SK-N-MC (cell line): ENCODE measurements around the gene RTBDN.

Experiments used
- DNase-seq: peaks from one replicate; pipeline ENCODE4 v3.0.0-alpha.2; 2011; ENCODE audit warnings: low read depth, low spot score
- H3K27ac ChIP-seq: fragments of 200-600 bp; sonication (generic); 2 replicates; pipeline ENCODE4 v1.5.1; 2016; ENCODE audit warnings: mixed run types
- H3K36me3 ChIP-seq: fragments of 200-600 bp; sonication (generic); 2 replicates; pipeline ENCODE4 v1.6.1; 2017; ENCODE audit warnings: antibody characterized with exemption, low read length, mixed read lengths; ENCODE audit not compliant: insufficient read depth
- H3K4me3 ChIP-seq: fragments of 200-600 bp; sonication (generic); 2 replicates; pipeline ENCODE4 v1.5.1; 2016
- H3K9ac ChIP-seq: fragments of 200-600 bp; sonication (generic); 2 replicates; pipeline ENCODE4 v1.8.0; 2017; ENCODE audit warnings: mixed run types, mixed read lengths; ENCODE audit not compliant: insufficient read length
- H3K9me3 ChIP-seq: fragments of 200-600 bp; sonication (generic); 2 replicates; pipeline ENCODE4 v1.6.1; 2017; ENCODE audit warnings: low read depth, mild to moderate bottlenecking, antibody characterized with exemption, low read length, moderate library complexity, mixed read lengths
- EZH2 ChIP-seq: fragments of 200-600 bp; sonication (generic); IDR thresholded peaks from one replicate; pipeline ENCODE4 v1.6.1; 2017; ENCODE audit warnings: antibody characterized with exemption
- FOXP2 ChIP-seq: optimal IDR thresholded peaks from 2 replicates; pipeline ENCODE3; 2011; ENCODE audit warnings: mild to moderate bottlenecking, moderate library complexity; ENCODE audit not compliant: insufficient read depth; ENCODE audit errors: extremely low read length, control extremely low read depth
- POLR2AphosphoS5 ChIP-seq: IDR thresholded peaks from 2 replicates; pipeline ENCODE4 v1.6.1; 2012; ENCODE audit warnings: mild to moderate bottlenecking, low read depth, low read length, borderline replicate concordance

RTBDN gene

DNA sequence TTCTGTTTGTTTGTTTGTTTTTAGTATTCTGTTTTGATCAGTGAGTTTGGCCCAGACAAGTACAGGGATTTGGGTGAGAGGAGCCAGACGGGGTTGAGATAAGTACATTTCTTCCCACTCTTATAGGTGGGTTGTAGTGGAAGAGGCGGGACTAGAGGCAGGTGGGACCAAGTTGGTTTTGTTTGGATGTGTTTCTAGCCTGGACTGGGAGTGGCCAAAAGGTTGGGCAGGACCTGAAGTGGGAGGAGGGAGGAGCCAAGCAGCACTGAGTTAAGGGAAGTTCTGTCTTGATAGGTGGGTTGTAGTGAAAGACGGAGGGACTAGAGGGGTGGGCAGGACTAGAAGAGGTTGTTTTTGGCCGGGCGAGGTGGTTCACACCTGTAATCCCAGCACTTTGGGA, 37.9 kb upstream of the RTBDN start:
- Histone ChIP-seq H3K27ac (no peak overlapping the region), H3K36me3 (no peaks in the 10 kb centered on the region; the same call in 1 of the 2 replicates), H3K9ac (no peak overlapping the region), H3K9me3 (no peaks in the 10 kb centered on the region), H3K4me3 (no peak overlapping the region)
- TF ChIP-seq POLR2AphosphoS5 (no peak), EZH2 (no peak), FOXP2 (no peak)
- no peak for DNase-seq

DNA sequence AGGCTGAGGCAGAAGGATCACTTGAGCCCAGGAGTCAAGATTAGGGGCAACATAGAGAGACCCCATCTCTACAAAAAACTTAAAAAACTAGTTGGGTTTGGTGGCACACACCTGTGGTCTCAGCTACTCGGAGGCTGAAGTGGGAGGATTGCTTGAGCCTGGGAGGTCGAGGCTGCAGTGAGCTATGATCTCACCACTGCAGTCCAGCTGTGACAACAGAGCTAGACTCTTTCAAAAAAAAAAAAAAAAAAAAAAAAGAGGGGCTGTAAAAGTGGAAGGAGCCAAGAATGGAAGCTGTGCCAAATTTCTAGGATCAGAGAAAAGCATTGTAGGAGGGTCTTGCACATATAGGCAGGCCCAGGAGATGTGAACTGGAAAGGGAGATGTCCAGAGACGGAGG, 37.3 kb upstream of the RTBDN start:
- no peaks in the 10 kb centered on the region; the same call in 1 of the 2 replicates for H3K36me3 ChIP-seq
- H3K9ac ChIP-seq: no peak overlapping the region
- no peaks in the 10 kb centered on the region for H3K9me3 ChIP-seq
- H3K27ac ChIP-seq: no peak overlapping the region
- no peak overlapping the region for H3K4me3 ChIP-seq
- DNase-seq: no peak
- TF ChIP-seq FOXP2: no peak
- TF ChIP-seq POLR2AphosphoS5: no peak
- TF ChIP-seq EZH2: no peak

DNA sequence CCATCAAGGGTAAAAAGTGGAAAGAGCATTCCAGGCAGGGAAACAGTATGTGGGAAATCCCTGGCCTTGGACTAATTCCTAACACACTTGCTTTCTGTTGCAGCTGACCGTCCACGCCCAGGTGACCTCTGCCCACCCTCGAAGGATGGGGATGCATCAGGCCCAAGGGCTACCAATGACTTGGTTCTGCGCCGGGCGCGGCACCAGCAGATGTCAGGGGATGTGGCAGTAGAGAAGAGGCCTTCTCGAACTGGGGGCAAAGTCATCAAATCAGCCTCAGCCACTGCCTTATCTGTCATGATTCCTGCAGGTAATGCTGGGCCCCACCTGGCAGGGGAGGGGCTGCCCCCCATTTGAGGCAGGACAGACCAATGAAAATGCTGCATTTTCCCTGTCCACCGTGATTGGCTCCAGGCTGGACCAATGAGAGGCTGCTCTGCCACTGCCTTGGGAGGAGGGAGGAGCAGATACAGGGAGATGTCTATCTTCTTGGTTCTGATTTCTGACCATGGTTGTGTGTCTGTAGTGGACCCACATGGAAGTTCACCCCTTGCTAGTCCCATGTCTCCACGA, 34.2 kb upstream of the RTBDN start:
- no peak overlapping the region for H3K27ac ChIP-seq
- H3K36me3 ChIP-seq: no peaks in the 10 kb centered on the region; the same call in 1 of the 2 replicates
- TF ChIP-seq EZH2 (no peak), FOXP2 (no peak), POLR2AphosphoS5 (no peak)
- no peak for DNase-seq
- no peak overlapping the region for H3K9ac ChIP-seq
- H3K9me3 ChIP-seq: no peaks in the 10 kb centered on the region
- H3K4me3 ChIP-seq: no peak overlapping the region

DNA sequence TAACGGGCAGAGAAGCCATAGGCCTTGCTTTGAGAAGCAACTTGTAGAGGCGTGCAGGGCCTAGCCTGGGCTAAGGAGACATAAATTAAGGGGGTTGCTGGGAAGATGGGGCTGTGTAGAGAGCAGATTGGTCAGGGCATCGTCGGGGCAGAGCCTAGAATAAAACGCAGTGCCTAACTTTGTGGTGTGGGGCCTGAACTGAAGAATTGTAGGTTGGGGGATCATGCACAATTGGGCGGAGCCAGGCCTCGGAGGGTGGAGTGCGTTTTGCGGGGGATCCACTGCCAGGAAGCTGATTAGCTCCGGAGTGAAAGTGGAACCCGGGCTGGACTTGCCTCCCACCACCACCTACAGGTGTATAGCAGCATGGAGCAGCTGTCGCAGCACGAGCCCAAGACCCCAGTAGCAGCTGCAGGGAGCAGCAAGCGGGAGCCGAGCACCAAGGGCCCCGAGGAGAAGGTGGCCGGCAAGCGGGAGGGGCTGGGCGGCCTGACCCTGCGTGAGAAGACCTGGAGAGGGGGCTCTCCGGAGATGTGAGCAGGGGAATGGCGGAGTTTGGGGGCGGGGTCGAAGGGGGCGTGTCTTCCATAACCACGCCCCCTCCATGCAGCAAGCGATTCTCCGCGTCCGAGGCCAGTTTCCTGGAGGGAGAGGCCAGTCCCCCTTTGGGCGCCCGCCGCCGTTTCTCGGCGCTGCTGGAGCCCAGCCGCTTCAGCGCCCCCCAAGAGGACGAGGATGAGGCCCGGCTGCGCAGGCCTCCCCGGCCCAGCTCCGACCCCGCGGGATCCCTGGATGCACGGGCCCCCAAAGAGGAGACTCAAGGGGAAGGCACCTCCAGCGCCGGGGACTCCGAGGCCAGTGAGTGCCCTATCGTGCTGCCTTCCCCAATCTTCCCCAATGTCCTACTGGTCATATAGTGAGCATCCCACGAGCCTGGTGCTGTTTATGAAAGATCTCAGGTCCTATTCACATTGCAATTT, 33.0 kb upstream of the RTBDN start:
- Histone ChIP-seq H3K9me3 (no peaks in the 10 kb centered on the region), H3K36me3 (no peaks in the 10 kb centered on the region), H3K9ac (no peak overlapping the region), H3K27ac (no peak overlapping the region), H3K4me3 (no peak overlapping the region)
- TF ChIP-seq EZH2 (no peak), FOXP2 (no peak), POLR2AphosphoS5 (no peak)
- no peak for DNase-seq

DNA sequence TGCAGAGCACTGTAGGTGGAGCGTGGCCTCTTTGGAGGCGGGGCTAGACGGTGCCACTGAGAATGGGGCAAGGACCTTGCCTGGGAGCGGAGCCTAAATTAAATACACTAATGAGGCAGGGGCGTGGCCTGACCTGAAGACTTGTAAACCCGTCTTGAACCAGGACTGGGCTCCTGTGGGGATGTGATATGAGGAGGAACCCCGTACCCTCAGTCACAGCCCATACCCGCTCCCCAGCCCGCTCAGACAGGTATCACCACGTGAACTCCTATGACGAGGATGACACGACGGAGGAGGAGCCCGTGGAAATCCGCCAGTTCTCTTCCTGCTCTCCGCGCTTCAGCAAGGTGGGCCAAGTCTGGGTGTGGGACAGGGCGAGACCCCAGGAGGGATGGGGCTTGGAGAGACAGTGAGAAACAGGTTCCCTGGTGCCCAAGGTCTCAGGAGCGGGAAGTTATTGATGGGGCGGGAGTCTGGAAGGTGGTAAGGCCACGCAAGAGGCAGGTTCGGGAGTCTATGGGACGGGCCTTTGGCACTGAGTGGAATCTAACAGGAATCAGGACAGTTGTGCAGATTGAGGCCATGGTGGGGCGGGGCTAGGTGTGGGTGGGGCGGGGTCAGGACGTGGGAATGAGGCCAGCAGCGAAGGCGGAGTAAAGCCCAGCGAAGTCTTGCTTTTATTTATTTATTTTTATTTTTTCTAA, 32.2 kb upstream of the RTBDN start:
- TF ChIP-seq EZH2 (no peak), POLR2AphosphoS5 (no peak), FOXP2 (no peak)
- Histone ChIP-seq H3K27ac (no peak overlapping the region), H3K9me3 (no peaks in the 10 kb centered on the region), H3K9ac (no peak overlapping the region), H3K4me3 (no peak overlapping the region), H3K36me3 (no peaks in the 10 kb centered on the region)
- no peak for DNase-seq

DNA sequence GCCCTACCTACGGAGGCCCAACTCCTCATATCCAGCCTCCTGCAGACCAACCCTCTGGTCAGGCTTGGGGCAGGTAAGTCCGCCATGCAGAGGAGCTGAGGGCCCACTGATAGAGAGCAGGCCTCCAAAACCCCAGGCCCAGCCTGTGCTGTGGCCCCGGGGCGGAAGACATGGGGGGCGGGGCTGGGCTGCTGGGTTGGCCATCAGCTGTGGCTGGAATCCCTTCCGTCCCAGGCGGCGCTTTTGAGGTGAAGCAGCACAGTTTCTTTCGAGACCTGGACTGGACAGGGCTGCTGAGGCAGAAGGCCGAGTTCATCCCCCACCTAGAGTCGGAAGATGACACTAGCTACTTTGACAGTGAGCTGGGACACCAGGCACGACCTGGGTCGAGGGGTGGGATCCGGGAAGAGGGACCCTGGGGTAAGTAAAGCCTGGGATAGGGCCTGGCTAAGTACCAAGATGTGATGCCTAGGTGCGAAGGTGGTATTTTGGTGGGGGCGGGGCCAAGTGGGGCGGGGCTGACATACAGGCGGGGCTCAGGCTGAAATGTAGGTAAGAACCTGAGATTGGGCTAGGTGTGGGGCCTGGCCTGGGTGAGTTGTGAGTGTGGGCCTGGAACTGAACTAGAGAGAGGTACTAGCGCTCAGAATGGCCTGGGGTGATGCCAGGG, 31.5 kb upstream of the RTBDN start:
- Histone ChIP-seq H3K36me3 (no peaks in the 10 kb centered on the region), H3K9me3 (no peaks in the 10 kb centered on the region), H3K9ac (no peak overlapping the region), H3K4me3 (no peak overlapping the region), H3K27ac (no peak overlapping the region)
- no peak for DNase-seq
- TF ChIP-seq FOXP2 (no peak), POLR2AphosphoS5 (no peak), EZH2 (no peak)

DNA sequence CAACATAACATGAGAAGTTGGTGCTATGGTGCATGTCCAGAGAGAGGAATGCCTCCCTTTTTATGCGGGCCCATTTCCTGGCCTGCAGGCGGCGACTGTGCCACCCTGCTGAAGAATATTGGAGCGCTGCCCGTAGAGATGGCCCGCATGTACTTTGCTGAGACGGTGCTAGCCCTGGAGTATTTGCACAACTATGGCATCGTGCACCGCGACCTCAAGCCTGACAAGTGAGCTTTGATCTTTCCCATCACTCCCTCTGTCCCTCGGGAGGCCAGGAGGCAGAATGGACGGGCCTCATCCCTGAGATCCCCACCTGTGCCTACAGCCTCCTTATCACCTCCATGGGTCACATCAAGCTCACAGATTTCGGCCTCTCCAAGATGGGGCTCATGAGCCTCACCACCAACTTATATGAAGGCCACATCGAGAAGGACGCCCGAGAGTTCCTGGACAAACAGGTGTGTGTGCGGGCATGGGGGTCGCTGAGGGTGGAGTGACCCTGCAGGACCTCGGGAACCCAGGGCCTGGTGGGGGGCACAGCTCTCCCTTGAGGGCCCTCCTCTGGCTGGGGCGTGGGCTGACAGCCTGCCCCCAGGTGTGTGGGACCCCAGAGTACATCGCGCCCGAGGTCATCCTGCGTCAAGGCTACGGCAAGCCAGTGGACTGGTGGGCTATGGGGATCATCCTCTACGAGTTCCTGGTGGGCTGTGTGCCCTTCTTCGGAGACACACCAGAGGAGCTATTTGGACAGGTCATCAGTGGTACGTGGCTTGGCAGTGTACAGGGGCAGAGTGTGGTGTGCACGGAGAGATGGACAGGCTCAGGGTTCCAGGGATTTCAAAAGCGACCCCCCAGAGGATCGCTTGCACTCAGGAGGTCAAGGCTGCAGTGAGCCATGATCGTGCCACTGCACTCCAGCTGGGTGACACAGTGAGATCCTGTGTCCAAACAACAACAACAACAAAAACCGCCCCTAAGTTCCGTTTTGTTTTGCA, 30.6 kb upstream of the RTBDN start:
- Histone ChIP-seq H3K27ac (no peak overlapping the region), H3K36me3 (no peaks in the 10 kb centered on the region; the same call in 1 of the 2 replicates), H3K9me3 (no peaks in the 10 kb centered on the region), H3K9ac (no peak overlapping the region), H3K4me3 (no peak overlapping the region)
- no peak for TF ChIP-seq POLR2AphosphoS5
- no peak for TF ChIP-seq FOXP2
- TF ChIP-seq EZH2: no peak
- DNase-seq: no peak
